GM19239 (cell line): ENCODE measurements around the gene PKP2.

Experiments
- DNase-seq: peaks from one replicate; pipeline ENCODE4 v3.0.0; 2011; ENCODE audit warnings: low spot score; ENCODE audit not compliant: insufficient read length
- FAIRE-seq: peaks from 2 replicates; lab custom pipeline; 2011; peaks lifted over from hg19 to GRCh38; lab: Jason Lieb, UNC

PKP2 gene

DNA sequence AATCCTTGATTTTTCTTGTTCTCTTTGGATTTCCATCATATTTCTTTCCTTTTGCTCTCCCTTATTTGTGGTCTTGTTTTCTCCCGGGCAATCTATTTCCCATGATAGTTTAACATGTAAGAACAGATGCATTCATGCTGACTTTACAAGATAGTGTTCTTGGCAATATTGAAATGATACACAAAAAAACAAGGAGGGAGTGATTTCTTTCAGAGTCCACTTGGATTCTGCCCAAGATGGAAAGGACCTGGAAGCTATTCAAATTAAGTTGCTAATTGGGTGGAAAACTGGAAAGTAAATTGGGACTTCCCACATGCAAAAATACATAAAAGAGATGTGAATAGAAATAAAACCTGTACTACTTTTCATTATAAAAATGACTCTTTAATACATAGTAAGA is 126.4 kb downstream of the PKP2 start:
- FAIRE-seq = no peak
- DNase-seq = no peak

GRCh38 chr12:32768518-32768917 is 128.1 kb downstream of the PKP2 start:
- DNase-seq (no peak), FAIRE-seq (no peak)

DNA sequence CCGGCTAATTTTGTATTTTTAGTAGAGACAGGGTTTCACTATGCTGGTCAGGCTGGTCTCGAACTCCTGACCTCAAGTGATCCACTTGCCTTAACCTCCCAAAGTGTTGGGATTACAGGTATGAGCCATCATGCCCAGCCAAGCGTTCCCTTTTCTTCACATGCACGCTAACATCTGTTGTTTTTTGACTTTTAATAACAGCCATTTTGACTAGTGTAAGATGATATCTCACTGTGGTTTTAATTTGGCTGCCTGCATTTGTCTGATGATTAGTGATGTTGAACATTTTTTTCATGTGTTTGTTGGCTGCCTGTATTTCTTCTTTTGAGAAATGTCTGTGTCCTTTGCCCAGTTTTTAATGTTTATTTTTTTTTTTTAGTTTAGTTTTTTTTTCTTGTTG is 130.7 kb downstream of the PKP2 start:
- DNase-seq = no peak

GRCh38 chr12:32761716-32762115 is 134.9 kb downstream of the PKP2 start:
- FAIRE-seq = no peak

More for the DNA sequence above, 130.7 kb downstream of the PKP2 start:
- no peak for FAIRE-seq

GRCh38 chr12:32757157-32757556 is 139.4 kb downstream of the PKP2 start:
- DNase-seq = no peak
- FAIRE-seq = no peak

More at GRCh38 chr12:32761716-32762115, 134.9 kb downstream of the PKP2 start:
- no peak for DNase-seq

DNA sequence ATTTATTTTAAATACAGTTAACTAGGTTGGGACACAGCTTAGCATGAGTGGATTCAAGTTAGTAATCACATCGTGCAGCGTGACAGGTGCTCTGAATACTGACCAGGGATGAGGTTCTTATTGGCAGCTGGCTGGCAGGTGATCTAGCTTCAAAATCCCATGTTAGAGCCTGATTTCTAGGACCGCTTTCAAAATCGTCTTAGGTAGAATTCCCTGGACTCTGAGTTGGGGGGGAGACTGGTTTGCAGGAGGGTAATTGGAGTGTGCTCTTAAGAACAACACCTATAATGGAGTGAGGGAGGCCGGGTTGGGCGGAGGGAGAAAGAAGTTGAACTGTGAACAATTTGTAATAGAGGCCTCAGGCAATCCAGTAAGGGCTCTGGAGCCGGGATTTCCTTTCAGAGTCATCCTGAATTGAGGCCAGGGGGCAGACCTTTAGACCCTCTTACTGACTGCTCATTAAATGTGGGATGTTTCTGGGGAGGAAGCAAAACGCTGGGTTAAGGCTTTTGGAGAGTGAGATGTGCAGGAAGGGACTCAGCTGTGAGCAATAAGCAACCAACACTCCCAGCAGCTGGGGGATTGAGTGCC is 140.0 kb downstream of the PKP2 start:
- FAIRE-seq (no peak), DNase-seq (no peak)

DNA sequence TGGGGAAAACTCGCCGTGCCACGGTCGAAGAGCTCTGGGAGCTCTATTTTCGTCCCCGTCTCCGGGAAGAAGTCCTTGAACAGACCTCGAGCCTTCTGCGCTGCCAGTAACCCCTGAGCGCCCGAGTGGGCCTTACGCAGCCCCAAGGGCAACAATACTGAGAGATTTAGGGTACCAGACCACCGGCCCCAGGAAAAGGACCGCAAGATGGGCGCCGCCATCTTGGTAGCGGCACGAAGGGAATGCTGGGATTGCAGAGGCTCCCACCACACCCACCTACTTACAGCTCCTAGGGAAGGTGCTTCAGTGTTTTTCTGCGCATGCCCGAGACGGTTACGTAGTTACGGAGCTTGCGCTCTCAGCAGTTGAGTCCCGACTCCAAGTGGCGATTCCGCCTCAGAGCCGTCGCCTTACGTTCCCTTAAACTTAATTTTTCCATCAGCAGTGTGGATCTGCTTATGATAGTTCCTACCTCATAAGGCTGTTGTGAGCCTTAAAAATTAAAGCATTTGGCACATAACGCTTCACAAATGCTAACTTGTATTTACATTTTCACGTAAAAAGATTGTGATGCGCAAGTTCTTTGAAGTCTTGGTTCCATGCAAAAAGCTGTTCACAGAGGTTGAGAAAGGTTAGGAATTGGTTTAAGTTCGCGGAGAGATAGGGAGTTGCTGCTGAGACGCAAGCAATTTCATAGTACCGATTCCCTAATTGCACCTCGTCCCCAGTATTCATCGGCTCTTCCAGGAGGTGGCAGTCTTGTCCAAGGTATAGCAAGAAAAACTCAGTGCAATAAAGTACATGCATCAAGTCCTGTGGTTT is 140.7 kb downstream of the PKP2 start, which contains the start of gene YARS2:
TSS of gene YARS2 (minus strand) at position 244 of the 822 bp plus-strand sequence. CDS start at position 221, 23 bp downstream.
- FAIRE-seq = peak; percentile 99
- peak; percentile 56 for DNase-seq

DNA sequence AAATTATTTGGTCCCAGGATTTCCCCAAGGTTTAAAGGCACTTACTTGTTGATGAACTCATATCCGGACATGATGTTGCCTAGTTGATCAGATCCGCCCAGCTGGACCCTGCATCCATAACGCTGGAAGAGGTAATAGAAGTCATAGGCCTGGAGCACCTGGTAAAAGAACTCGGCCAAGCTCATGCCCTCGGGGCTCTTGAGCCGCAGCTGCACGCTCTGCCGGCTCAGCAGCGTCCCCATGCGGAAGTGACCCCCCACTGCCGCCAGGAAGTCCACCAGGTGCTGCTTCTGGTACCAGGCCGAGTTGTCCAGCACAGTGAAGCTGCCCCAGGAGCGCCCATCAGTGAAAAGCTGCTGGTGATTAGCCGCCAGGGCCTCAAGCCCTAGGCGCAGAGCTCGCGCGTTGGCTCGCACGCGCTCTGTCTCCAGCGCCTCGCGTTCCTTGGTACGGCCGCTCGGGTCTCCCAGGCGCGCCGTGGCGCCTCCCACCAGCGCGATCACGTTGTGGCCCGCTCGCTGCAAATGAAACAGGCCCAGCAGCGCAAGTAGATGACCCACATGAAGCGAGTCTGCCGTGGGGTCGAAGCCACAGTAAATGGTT is 141.4 kb downstream of the PKP2 start:
- peak; percentile 49 for FAIRE-seq
- DNase-seq = peak; percentile 39

GRCh38 chr12:32754111-32754510 is 142.5 kb downstream of the PKP2 start:
- DNase-seq = no peak
- FAIRE-seq = no peak

GRCh38 chr12:32753605-32754004 is 143.0 kb downstream of the PKP2 start:
- FAIRE-seq (no peak), DNase-seq (no peak)

DNA sequence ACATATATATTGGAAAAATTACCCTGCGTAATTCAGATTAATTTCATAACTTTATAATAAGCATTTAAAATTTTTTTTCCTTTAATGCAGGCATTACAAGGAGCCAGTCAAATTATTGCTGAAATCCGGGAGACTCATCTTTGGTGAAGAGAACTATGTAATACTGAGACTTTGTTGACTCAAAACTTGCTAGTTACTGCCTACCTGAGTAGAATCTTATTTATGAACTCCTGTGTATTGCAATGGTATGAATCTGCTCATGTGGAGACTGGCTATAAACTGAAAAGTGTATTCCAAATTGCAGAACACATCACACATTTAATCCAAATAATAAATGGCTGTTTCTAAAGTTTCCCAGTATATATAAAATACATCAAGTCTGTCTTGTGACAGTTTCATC is 153.3 kb downstream of the PKP2 start:
- no peak for DNase-seq
- no peak for FAIRE-seq

DNA sequence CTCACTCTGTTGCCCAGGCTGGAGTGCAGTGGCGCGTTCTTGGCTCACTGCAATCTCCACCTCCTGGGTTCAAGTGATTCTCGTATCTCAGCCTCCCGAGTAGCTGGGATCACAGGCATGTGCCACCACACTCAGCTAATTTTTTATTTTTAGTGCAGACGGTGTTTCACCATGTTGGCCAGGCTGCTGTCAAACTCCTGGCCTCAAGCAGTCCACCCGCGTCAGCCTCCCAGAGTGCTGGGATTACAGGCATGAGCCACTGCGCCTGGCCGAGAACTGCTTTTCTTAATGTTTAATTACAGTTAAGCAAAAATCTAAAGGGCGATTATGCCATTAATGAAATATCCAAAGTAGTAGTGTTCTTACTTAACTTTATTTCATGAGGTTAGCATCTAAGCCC is 154.4 kb downstream of the PKP2 start:
- DNase-seq (no peak), FAIRE-seq (no peak)
